ENCODE measurements around the gene RBMX.

DNA sequence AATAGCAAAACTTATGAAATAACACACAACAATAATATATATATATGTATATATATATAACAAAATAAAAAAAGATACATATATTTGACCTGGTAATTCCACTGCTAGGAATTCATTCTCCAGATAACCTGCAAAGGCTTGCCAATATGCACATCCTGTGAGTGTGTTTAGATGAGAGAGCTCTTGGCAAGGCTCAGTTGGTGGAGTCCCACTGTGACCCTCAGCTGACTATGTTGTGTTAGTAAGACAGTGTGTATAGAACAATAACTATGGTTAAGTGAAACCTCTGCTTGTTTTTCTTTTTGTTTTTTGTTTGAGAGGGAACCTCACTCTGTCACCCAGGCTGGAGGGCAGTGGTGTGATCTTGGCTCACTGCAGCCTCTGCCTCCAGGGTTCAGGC is 39.5 kb upstream of the RBMX start:
- TF ChIP-seq POLR2A (IDR thresholded peaks at IDR 0.05; ENCODE audit: low read length) (no peak), GATA1 (IDR thresholded peaks at IDR 0.05; ENCODE audit: low read depth, low read length) (no peak)
